NCI-H187 (cell line): ENCODE results near the gene MAGOH.

Source experiments
- DNase-seq, 2 experiments: peaks; one replicate each; lab custom pipeline; 2025; lab: John Stamatoyannopoulos, UW

The MAGOH gene

DNA sequence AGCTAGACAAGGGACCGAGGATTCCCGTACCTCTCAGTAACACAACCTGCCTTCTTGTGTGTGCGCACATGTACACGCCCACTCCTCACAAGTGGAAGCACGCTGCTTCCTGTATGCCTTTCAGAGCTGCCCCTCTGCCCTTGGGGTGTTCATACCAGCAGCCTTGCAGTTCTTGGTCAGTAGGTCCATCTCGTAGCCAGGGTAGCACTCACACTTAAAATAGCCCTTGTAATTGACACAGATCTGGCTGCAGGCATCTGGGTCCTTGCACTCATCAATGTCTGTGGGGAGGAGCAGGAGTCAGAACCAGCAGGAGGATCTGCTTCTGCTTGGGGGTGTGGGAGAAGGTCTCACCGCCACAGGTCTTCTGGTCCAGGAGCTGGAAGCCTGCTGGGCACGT, 32.6 kb upstream of the MAGOH start:
- no peak for DNase-seq

DNA sequence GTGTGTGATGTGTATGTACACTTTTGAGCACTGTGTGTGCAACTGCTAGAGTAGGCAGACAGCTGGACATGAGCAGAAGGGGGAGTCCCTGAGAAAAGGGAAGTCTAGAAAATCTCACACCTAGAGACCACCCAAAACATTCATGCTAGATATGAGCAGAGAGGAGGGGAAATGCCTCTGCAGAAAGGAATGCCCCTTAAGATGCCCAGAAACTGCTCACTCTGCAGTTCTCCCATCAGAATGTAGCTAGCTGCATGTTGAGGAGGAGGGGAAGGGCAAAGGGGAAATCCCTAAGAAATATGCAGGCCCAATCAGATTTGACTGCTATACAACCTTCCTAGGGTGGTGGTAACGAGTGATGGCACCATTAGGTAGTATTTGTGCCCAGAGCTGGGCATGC, 31.8 kb upstream of the MAGOH start:
- DNase-seq: no peak

DNA sequence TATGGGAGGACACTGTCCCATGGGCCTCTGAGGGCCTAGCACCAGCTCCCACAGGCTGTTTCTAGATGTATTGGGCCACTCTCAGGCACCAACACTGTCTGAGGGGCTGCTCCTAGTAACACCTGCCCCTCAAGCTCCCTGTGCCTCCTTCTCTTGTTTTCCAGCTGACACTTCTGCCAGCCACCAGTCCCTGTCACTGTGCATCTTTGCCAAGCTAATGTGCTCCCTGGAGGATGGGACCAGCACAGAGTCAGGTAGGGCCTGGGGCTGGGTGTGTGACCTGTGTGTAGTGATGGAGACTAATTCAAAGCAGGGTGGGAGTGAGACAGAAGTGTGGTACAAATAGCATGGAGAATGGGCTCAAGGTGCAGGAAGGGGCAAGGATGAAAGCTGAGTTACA, 29.4 kb upstream of the MAGOH start:
- no peak for DNase-seq

DNA sequence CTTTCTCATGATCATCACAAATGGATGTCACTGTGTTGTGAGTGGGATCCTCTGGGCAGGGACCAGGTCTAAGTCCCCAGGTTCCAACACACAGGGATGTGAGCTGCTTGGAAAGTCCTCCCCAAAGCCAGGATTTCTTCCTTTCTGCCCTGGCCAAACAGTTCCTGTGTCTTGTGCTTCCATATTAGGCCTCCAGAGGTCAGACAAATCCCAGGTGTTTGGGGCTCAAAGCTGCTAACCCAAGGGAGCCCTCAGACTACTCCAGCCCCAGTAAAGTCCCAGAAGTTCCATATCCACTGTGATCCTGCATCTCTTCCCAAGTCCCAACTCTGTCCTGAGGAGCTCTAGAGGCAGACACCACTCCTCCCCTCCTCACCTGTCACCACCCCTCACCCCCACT, 27.7 kb upstream of the MAGOH start:
- no peak for DNase-seq

DNA sequence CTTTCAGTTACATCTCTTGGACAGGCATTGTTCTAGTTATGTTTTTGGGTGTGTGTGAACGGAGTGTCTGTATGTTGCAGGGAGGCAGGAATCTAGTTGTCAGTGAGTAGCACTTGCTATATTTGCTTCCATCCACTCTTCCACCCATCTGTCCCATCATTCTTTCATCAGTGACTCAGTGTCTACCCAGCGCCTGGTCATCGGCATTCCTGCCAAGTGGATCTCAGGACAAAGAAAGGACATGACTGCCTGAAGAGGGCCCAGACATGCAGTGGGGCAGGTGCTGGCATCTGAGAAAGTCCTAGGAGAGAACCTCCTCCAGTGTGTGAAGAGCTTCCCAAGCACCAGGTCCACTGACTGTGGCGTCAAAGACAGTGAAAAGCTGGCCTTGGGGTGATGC, 27.3 kb upstream of the MAGOH start:
- DNase-seq: no peak

DNA sequence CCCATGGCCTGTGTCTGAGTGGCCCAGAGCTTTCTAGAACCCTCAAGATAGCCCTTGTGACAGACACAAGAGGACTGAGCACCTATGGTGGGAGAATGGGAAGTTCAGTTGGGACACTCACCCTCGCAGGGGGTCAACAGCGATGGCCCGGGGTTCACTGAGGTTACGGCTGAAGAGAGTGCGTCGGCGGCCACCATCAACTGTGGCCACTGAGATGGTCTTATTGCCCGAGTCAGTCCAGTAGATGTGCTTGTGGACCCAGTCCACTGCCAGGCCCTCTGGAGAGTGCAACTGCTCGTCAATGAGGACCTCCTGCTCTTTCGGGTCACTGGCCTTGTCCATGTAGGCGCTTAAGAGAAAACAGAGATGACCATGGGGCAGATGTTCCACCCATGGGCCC, 25.7 kb upstream of the MAGOH start:
- DNase-seq: no peak

DNA sequence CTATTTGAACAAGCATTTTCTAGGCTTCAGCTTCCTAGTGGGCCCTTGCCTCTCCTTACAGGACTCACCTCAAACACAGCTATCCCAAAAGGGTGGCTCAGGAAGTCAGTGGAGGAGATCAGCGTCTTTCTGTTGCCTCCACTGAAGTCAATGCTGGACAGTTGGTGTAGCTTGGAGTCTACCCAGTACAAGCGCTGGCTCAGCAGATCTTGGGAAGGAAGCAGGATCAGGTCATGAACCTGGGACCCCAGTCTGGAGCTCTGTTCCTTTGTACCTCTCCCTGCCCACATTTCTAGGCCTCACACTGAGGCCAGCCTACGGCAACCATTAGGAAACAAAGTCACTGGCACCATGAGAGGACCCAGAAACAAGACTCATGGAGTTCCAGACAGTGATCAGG, 23.7 kb upstream of the MAGOH start:
- DNase-seq: no peak

DNA sequence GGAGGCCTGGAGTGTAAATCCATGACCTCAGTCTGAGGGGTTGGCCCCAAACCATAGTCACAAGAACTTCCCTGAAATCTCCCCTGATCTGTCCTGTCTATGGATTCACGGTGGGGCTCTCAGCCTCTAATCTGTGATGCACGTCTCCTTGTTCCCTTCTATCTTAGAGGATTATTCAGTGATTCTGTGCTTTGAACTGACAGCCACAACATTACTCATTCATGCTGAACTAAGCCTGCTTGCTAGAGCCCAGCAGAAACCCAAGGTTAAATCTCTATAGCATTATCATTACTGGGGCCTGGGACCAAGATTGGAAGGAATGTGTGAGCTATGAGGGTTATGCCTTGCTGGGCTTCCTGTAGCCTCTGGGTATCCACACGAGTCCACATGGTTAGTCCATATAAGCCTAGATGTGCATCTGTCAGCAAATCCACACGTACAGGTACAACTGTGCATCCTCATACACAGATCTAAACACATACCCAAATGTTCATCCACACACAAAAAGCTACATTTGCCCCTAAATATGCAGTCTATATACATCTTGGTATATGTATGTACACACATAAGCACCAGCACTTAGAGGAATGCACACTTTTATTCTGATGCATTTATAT, 22.4 kb upstream of the MAGOH start:
- DNase-seq: no peak

DNA sequence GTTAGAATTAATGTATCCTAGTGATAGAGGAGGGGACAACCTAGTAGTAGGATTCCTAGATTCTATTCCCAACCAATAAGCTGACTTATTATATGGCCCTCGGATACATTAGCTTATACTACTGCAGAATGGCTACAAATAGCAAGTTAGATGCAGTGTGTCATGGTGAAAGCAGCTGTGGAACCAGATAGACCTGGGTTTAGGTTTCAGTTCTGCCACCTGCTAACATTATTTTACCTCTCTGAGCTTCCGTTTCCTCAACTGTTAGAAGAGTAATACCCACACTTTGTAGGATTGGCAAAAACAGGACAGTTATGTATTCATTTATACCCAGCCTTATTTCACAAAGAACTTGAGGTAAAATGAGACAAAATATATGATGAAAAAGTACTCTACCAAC, 21.6 kb upstream of the MAGOH start:
- no peak for DNase-seq

DNA sequence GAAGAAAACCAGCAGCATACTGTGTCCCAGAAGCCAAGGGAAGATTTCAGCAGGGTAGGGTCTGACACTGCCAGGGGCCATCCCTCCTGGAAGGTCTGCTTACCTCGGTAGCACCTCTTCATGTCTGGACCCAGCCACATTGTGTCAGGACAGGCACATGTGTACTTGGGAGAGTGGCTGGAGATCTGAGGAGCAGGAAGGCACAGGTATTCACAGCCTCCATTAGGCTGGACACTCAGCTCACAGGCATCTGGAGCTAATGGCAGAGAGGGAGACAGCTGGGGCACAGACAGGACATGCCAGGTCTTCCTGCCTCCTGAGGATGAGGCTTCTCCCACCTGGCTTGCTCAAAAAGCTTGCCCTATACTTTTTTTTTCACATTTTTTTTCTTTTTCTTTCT, 19.9 kb upstream of the MAGOH start:
- no peak for DNase-seq

DNA sequence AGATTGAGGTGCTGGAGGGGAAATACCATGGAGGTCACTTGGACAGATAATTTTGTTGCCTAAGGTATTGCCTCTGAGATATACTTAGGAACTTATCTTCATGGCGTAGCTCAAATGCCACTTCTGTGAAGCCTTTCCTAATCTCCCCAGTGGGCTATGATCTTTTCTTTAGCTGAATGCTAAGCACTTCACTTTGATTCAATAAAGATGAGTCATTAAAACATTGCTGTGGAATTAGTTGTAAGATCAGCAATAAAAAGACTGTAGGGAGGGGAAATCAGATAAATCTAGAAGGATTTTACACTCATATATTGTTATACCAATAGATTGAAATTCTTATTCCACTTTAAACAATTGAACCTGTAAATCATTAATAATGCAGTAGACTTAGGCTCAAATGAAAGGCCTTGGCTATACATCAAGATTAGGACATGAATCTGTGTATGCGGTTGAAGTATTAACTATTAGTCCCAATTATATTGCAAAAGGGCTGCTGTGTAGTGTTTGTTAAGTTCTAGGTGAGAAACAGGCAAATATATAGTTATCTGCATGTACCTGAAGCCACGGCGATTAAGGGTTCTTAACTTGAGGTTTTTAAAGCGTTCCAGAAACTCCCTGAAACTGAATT, 19.2 kb upstream of the MAGOH start:
- no peak for DNase-seq

DNA sequence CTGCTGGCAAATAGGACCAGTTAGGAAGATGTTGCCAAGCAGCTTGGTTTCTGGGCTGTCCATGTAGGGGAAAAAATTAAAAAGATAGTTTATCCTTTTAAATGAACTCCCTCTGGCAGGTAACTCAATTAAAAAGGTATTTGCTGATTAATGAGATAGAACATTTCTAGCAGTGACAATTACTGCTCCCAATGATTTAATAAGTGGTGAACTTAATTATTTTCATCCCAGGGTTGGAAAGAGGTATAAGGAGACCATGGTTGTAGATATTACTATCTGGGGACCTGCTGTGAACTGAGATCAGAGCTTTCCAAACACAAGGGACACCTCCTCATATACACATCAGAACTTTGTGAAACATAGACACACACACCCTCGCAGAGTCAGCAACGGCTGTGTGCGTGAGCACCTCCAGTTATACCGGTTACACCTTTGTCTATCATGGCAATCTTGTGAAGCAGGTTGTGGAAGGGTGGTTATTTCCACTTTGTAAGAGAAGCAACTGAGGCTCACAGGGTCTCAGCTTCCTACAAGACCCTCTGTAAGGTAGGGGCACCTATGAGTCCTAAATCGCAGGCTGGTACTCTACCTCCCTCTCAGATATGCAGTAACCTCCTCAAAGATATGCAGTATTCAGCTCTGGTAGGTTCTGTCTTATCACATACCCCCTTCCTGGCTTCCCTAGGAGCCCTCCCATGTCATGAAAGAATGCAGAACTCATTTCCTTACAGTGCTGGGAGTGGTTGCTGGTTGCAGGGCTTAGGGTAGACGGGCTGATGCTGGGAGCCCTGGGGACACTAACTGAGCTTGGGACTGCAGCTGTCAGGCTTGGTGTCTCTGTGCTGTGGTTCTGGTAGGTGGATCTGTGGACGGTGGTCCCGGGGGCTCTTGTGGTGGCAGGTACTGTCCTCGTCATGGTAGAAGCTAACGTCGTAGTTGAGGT, 18.5 kb upstream of the MAGOH start:
- no peak for DNase-seq

DNA sequence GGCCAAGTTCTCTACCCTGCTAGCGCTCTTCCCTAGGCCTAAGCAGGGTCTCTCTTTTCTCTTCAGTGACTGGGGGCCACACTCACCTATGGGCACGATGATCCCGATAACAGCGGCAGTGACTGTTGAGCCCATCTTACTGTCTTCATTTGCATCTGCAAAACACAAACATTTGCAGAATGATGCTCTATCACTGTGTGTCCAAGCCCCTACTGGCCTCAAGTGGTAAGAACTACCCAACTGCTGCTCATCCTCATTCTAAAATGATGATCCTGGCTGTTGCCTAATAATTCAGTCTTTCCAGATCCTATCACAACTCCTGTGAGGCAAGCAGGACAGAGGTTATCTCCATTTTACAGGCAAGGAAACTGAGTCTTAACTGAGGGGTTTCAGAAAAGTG, 16.7 kb upstream of the MAGOH start:
- no peak for DNase-seq

DNA sequence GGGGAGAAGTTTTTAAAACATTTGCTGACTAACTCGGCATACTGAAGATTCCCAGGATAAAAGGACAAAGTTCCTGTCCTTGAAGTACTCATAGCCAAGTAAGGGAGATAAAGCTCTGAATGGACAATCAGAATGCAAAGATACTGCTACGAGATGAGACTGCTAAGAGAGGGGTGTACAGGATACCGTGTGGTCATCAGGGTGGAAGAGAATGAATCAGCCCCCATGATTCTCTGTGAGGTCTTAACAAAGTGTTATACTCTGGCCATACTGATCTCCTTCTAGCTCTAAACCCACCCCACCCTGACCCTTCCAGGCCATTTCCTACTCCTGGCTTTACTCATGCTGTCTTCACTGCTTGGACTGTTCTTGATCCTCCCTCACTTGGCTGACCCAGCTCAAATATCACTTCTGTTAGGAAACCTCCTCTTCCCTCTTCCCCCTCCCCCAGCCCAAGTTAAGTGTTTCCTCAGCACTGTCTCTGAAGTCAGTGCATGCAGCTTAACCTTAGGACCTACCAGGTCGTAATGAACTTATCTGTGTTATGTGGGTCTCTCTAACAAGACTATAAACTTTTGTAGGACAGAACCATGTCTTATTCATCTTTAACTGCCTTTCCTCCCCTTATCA, 15.8 kb upstream of the MAGOH start:
- no peak for DNase-seq

DNA sequence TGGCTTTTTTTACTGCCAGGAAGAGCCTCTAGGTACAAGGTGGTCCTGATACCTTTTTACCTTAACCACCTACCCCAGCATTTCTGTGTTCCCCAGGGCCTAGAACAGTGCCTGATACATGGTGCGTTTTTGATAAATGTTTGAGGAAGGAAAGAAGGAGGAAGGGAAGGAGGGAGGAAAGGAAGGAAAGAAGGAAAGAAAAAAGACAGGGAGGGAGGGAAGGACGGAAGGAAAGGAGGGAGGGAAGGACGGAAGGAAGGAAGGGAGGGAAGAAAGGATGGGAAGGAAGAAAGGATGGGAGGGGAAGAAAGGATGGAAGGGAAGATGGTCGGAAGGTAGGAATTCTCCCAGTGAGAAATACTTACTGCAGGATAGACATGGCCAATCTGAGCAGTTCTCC, 12.0 kb upstream of the MAGOH start:
- no peak for DNase-seq

DNA sequence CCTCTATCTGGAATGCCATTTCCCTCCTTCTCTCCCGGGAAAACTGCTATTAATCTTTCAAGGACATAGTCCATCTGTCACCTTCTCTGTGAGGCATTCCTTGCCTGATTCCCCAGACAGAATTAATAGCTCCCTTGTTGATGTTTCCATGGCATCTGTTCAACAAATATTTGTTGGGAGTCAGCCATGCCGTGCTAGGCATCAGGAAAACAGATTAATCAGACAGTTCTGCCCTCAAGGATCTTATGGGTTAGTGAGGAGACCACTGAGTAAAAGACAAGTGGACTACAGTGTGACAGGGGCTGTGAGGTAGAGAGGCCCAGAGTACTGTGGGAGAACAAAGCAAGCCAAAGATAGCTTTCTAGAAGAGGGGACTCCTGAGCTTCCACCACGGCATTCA, 11.4 kb upstream of the MAGOH start:
- no peak for DNase-seq

DNA sequence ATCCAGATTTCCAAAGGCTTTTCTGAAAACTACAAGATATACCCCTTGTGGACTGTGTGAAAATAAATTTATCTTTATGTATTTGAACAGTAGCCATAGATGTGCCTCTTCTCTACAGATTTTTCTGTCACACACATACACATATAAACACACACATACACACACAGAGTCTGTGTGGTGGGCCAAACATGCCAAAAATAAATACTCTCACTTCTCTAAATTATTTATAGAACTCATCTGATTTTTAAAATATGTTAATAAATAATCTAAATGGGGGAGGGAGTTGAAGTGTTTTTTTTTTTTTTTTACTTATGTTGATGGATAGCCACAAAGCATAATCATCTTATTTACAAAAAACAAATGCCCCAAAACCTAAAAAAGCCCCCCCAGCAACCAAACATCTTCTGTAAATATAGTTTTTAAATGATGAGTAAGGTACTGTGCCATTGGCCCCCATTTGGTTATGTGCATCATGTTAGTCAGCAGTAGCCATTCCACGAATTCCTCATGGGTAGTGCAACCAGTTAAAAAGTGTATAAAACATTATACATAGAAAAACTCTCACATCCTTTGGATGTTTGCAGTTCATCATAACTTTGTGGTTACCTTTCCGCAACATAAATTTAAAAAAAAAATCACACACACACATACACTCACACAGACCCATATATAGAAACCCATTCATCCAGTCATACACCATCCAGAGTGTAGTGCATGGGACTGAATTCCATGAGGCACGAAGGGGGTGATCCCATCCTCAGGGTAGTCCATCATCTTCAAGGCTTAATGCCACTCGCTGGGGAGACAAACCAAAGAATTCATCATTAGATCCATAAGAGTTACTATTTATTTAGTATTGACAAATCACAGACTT, 8.2 kb upstream of the MAGOH start:
- no peak for DNase-seq

DNA sequence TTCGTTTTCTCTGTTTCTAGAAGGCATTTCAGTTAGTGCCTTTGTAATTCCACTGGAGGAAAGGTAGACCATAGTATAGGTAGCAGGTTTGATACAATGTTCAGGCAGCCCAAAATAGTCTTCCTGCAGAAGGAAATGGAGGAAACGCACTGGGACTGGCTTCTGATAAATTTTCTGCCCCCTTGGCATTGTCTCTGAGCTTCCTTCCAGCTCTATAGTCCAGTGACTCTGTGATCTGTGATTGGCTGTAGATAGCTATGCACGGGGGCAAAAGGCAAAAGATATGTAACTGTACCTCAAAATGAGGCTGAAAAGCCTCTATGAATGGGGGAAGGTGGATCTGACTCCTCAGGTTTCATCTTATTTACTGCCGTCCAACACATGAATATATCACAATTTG, 5.8 kb upstream of the MAGOH start:
- DNase-seq: no peak

DNA sequence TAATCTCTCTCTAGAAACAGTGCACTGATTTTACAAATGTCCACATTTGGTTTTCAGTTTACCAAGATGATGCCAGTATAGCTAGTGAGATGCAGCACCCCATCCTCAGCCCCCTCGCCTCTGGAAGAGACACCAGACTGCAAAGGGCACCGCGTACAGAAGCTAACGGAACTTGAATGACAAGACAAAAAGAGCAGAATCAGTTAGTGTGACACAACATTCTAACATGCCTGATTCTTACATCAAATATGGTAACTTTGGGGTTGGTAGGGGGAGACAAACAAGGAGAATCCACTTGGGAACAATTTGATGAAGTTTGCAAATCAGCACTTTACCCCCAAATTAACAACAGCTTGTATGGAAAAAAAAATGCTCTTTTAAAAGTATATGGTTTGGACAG, 4.1 kb upstream of the MAGOH start:
- DNase-seq: no peak

DNA sequence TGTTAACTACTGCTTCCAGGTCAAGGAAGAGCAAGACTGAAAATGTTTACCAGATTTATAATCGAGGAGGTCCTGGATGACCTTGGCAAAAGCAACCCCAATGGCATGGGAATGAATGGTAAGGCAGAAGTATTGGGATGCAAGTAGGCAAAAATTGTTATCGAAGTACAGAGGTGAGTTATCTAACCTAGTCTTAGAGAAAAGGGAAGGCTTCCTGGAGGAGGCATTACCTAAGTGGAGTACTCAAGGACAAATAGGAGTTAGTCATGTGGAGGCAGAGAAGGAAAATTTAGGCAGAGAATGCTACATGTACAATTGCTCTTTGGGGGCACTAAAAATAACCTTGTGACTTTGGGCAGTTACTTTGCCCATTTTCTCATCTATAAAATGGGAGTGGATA, 3.5 kb upstream of the MAGOH start:
- DNase-seq: no peak

DNA sequence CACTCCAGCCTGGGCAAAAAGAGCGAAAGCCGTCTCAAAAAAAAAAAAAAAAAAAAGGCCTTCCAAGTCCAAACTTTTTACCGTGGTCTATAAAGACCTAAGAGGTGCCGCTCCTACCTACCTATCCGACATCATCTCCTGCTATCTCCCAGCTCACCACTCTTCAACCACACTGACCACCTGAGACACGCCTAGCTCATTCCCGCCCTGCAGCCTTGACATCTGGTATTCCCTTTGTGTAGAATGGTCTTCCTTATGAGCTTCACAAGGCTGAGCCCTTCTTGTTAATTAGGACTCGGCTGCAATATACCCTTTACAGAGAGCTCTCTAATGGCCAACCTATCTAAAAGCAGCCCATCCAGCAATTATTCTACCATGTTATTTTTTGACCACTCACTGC, 680 bp downstream of the MAGOH start:
- DNase-seq: no peak

DNA sequence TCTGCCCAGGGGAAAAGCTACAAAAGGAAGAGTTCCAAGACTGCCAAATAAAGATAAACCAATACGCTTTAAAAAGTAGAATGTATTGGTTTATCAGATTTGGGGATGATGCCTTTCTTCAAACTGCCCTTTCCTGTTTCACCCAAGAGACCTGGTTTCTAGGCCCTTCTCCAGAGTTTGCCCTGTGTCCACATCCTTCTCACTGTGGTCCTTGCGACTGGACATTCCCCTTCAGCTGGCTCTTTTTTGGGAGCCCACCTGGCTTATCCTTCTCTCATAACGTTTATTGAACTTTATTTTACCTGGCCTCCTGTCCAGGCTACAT, 17.4 kb downstream of the MAGOH start:
- no peak for DNase-seq
